Activated T-cell treated with anti-CD3 and anti-CD28 coated beads for 48 hours (primary cell): ENCODE data around the gene SLIT1.

Experiments used
- DNase-seq: peaks from one replicate; pipeline ENCODE4 v3.0.0-alpha.2; 2020; ENCODE audit warnings: low read depth

SLIT1 gene

DNA sequence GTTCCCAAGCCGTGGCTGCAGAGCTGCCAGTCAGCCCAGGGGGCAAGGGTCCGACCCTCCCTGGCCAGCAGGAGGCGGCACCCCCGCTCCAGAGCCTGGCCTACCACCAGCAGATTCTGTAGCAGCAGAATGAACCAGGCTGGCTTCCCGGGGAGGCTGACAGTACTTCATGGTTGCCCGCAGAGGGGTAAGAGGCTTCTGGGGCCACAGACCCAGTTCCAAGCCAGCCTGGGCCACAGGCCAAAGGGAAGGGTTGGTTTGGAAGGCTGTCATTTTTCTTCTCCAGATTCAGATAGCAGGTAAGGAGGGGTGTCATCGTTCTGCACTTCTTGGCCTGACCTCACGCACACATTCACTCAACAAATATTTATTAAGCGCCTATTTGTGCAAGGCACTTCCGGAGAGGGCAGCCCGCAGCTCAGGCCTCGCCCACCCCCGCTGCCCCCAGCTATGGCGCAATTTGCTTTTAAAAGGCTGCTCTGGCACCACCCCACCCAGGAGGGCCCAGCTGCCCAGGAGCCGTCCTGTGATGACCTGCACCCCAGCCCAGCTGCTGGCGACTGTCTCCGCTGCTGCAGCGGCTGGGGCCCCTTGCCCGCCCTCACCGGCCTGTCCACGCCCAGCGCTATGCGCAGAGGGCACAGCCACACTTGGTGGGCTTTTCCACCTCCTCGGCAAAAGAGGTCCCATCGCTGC is 185.1 kb downstream of the SLIT1 start:
- DNase-seq: no peak

DNA sequence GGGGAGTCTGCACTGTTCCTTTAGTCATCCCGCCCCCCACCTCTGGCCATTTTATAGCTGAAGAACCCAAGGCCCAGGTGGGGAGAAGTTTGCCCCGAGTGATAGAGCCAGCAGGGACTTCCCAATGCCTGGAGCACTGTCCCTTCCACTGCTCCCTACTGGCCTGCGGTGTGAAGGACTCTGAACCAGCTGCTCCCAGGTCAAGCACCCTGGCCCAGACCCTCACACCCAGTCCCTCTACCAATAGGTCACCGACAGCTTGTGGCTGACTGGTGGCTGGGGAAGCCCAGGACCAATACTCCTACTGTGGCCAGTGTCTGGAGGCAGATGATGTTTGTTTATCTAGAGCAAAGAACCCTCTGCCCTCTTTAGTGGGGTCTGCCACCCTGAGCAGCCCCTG is 185.8 kb downstream of the SLIT1 start:
- no peak for DNase-seq

DNA sequence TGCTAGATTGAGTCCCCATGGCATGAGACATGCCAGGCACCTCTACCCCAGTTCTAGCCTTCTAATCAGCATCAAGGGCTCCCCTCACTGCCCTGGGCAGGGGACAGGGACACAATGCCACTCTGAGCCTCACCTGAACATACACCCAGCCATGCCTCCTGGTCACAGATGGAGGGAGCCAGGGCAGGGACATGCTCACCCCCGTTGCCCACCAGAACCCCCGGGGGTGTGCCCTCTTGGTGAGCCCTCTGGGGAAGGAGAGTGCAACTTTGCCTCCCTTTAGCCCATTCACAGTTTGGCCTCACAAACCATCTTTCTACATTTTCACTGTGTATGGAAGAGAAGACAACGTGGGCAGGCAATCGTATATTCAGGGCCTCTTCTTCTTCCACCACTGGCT is 186.4 kb downstream of the SLIT1 start:
- no peak for DNase-seq

DNA sequence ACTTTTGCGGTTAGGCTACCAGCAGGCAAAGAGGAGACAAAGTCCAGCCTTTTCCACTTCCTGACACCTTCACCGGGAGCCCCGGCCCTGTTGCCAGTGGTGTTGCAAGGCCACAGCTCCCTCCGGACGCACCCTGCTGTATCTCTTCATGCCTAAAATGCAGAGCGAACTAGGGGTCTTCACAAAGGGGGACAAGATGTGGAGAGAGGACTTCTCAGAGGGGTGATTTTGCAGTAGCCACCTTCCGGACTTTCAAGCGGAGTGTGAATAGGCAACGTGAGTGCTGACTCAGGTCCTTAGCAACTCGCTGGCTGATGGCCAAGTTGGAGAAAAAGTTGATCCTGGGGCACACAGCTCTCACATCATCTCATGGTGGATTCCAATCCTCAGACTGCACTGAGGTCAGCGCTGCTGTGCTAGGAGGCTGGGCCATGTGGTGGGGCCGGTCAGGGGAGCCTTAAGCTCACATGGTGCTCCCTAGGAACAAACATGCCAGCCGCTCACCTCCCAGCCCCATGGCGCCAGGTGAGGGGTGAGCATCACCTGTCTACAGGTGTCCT is 187.3 kb downstream of the SLIT1 start:
- no peak for DNase-seq

DNA sequence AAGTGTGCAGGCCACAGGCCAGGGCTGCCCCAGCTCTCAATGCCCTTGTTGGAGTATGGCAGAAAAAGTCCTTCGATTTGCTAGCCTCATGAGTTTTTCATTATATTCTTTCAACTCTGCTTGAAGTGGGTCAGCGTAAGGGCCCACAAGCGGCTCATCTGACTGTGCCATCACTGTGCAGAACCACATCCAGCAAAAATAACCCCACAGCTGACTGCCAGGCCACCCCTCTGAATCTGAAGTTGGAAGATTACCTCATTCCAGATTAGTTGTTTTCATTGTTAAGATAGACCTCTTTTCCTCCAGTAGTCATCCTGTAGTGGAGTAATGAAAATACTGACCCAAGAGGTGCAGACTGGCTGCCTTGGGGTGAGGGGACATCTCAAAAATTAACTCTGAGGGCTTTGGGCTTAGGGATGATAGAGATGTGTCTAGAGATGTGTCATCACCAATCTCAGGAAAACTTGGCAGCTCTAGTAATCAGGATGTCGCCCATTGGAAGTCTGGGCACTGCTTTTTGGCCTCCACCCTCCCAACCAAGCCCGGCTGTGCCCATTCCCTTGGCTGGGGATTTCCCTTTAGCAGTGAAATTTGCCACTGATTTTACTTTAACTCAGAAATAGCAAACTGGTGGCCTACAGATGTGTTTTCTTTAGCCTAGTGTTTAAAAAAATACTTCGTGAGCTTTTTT is 189.3 kb downstream of the SLIT1 start:
- DNase-seq: no peak

DNA sequence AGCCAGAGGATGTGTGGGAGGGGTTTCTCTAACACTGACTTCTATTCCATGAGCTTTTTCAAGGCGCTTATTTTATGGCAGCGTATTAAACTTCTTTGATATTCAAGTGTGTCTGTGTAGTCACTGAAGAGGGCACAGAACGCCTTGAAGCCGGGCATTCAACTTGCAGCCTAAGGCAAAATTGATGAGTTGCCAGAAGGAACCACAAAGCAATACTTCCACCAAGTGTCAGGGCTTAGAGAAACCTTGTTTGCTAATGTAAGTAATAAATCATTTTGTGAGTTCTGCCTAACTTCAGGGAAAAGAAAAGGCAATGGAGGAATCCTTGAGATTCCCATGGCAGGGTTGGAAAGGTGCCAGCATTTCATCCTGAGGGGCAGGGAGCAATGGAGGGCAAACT is 189.9 kb downstream of the SLIT1 start:
- DNase-seq: no peak

DNA sequence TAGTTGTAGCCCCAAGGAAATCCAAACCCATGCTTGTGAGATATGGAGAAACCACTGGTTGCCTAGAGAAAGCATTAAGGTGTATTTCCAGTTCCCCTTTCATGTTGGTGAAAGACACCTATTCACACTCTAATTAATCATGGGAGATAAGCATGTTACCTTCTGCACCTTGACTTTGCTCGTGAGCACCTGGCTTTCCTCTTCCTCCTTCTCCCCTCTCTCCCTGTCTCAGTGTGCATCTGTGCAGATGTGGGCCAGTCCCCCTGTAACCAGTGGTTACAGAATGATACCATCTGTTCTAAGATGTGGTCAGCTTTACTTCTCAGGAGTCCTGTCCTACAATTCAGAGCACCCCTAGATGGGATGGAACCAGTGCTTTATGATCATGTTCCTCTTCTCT is 193.0 kb downstream of the SLIT1 start:
- no peak for DNase-seq

DNA sequence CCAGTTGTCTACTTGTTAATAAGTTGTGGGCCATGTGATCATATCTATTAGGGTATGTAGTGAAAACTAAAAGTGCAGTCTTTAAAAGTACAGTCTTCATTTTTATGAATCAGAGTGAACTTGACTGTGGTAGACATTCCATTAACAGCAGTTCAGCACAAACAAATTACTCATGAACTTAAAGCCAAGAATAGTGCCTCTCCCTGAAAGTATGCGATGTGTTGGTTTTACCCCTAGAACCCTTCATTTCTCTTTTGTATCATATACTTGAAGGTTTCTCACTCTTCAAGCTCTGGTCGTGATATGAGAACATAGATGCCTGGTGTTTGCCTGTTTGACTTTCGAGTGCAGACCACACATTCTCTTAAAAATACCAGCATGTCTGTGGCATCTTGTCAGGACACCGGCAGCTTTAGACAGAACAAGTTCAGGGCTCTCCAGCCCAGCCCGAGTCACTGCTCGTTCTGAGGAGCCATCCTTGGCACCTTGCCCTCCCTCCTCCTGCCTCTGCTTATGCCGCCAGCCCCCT is 194.4 kb downstream of the SLIT1 start:
- no peak for DNase-seq

DNA sequence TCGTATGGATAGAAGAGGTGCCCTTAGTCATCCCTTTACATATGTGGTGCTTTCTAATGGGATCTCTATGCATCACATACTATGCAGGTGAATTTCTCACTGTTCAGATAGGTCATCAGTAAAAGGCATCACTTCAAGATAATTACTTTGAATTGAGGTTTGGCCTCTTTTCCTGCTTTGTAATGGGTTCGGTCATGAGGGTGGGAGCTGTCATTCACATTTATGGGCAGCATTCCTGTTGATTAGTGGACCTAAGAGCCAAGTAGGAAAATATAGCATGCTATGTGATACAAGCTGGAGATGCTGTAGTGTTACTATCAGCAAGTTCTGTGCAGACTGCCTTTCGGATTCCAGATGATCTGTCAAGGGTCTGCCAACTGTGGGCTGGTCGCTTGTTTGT is 197.3 kb downstream of the SLIT1 start:
- no peak for DNase-seq

DNA sequence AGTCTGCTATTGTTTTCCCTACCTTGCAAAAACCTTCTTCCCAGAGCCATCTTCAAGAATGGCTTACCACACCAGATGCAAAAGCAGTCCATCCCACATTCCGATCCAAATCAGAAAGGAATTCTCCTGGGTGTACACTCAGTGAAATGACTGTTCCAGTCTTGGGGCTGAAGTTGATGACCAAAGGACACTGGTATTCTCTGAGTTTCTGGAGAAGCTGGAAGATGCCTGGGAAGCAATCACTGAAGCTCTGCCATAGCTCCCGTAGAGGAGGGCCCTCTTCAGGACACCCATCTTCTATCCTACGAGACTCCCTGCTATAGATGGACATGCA is 197.9 kb downstream of the SLIT1 start:
- no peak for DNase-seq

DNA sequence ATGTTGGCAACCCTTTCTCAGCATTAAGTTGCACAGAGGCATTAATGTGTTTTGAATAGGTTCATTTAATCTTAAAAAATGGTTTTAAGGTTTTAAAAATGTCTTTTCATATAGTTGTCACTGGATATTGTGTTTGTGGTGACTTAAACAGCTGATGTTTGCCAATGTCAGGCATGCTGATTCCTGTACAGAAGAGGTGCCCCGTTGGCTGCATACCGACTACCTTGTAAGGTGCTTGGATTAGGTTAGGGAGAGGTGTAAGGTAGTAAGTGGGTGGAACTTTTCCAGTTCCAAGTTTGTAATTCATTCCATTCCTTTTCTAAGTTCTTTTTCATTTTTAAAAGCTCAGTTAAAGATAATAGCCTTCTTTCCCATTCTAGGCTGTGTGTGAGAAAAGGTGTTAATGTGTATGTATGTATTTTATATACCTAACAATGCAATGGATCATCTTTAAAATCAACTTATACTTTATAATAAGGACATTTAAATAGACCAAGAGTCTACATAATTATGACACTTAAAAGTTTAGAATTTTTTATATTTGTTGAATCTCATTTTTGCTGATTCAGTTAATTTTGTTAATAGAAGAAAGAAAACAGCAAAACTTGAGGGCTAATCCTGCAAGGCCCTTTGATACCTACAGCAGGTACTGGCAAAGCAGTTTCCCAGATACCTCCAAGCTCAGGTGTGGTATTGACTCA is 198.5 kb downstream of the SLIT1 start:
- no peak for DNase-seq

DNA sequence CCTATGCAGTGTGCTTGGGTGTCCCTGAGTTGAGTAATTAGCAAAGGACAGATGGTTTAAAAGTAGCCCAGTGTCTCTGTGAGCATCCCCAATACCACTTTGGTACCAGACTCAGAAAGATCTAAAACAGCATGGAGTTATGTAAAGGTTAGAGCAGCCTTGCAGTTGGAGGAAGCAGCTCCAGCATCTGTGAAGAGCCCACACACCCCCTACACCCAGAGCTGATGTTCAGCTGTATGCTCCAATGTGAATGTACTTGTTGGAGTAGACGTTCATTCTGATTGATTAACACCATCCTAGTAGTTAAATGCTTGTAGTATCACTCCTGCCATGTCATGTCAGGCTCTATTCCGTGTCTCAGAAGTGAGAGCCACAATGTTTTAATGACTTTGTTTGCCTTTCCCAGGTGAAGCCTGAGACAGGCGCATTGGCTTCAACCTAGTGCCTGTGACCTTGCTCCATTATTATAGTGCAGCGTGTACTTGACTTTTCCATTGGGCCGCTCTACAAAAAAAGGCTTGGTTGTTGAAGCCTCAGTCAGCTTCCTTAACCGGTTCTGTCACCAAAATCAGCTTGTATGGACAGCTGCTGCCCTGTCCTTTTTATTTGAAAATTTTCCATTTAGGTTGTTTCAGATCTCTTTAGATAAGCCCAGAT is 199.4 kb downstream of the SLIT1 start:
- no peak for DNase-seq

DNA sequence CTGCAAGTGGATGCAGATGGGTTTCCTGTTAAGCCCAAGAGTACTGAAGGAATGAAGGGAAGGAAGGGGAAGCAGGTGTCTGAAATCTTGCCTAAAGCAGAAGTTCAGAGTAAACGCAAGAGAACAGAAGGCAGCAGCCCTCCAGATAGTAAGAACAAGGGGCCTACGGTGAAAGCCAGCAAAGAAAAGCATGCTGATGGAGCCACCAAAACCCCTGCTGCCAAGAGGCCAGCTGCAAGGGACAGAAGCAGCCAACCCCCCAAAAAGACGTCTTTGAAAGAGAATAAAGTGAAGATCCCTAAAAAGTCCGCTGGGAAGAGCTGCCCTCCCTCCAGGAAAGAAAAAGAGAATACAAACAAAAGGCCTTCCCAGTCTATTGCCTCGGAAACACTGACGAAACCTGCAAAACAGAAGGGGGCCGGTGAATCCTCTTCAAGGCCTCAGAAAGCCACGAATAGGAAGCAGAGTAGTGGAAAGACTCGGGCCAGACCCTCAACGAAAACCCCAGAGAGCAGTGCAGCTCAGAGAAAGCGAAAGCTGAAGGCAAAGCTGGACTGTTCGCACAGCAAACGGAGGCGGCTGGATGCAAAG is 201.1 kb downstream of the SLIT1 start:
- DNase-seq: no peak

DNA sequence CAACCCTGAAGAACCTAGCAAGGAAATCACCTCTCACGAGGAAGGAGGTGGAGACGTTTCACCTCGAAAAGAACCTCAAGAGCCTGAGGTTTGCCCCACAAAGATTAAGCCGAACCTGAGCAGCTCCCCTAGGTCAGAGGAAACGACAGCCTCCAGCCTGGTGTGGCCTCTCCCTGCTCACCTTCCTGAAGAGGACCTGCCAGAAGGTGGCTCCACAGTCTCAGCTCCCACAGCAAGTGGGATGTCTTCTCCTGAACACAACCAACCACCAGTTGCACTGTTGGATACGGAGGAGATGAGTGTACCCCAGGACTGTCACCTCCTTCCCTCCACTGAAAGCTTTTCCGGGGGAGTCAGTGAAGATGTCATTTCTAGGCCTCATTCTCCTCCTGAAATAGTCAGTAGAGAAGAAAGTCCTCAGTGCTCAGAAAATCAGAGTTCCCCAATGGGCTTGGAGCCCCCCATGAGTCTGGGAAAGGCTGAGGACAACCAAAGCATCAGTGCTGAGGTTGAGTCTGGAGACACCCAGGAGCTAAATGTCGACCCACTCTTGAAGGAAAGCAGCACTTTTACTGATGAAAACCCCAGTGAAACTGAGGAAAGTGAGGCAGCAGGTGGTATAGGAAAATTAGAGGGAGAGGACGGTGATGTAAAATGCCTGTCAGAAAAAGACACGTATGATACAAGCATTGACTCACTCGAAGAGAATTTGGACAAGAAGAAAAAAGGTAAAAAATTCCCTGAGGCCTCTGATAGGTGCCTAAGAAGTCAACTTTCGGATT is 203.4 kb downstream of the SLIT1 start:
- no peak for DNase-seq

DNA sequence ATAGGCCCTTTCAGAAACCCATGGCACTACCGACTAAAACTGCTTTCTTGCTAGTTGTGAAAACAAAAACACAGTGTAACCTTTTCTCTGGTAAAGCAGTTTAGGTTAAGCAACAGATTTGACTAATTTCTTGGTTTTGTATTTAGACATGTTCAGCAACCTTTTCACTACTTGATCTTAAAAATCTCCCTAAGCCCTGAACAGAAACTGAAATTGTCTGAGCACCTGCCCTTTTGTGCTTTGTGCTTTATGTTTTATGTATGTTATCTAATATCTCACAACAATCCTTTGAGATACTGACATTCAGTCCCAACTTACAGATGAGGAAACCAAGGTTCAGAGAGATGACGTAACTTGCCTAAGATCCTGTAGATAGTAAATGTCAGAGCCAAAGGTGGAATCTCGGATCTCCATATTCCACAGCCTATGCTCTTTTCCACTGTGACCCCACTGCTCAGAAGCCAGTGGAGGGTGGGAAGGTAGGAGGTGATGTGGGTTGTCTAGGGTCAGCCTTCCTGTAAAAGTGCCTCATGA is 207.1 kb downstream of the SLIT1 start:
- no peak for DNase-seq

DNA sequence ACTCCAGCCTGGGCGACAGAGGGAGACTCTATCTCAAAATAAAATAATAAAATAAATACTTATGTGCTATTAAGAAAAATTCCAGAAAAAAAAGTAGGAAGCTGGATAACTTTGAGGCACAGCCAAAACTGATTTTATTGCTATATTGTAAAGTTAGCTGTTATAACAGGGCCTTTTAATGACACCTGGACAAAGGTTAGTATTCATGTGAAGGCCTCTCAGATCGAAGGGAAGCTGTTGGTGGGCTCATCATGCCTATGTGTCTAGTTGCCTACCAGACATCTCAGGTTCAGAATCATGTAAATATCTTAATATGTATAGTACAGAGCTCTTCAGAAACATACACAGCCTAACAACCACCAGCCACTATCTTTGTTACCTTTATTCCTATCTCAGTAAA is 210.6 kb downstream of the SLIT1 start:
- DNase-seq: no peak

DNA sequence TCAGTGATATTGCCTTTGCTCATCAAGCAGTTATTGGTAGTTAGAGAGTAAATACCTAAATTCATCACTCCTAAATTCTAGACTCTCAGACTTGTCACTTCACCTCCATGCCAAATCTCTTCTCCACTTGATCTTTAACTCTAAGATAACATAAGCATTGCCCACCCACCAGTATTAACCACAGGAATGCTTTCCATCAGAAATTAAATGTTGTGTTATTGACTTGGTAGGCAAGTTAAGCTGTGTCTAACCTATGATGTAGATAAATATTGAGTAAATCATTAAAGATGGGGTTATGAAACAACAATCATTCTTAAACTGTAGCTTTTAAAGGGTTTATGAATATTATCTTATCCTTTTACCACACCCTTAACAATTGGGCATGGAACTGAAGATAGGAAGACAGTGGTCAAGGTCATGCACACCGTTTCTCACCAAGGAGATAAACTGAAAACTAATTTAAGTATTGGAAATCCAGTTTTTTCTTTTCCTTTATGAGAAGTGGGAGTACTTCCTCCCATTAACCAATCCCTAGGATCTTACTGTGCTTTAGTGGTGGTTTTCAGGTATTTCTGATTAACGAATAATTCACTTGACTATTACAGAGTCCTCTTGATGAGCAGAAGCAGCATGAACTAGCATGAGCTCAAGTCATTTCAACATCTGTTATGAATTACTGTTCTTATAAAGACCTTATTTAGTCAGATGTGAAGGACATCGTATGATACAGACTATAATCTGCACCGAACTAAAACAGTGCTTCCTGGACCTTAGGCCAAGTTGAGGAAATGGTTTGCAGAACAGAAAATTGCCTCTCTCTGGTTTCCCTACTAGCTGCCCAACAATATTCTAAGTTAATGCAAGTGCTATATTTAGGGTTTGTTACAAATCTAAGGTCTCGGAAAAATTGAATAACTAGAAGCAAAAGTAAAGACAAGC is 211.7 kb downstream of the SLIT1 start:
- no peak for DNase-seq

DNA sequence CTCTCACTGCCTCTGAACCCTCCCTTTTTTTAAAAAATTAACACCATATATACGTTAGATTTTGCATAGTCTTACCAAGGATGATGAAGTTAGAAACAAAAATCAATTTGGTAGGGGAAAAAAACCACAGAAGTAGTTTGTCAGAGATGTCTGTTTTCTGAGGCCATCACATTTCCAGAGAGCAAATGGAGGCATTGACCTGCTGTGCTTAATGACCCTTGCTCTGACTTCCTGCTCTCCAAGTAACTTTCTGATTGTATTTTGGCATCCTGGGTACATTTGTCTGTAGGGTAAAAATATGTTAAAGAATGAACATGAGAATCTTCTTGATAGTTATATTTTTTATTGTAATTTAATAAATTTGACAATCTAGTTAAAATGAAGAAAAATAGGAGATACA is 213.5 kb downstream of the SLIT1 start:
- DNase-seq: no peak

DNA sequence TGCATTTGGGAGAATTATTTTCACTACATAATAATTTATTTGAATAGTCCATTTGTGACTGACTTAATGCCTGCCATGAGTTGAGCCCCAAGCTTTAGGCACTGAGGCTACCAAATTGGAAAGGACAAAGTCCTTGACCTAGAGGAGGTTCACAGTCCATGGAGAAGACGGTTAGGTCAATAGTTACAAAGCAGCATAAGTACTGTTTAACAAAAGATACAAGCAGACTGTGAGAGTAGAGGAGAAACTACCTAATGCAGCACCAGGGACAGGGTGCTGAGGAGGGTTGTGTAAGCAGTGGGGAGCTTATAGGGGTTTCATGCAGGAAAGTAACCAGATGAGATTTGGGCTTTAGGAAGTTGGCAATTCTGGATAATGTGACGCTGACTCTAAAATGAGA is 214.4 kb downstream of the SLIT1 start:
- no peak for DNase-seq
